Adrenal gland (tissue), 12 donors: ENCODE measurements around the gene SRCIN1. TPM values are rescaled to one million over a fixed set of nuclear protein-coding genes. Genes with fewer than 3 reads are reported as not detected.

Source experiments
- DNase-seq, 7 donors: peaks; one replicate each; pipeline ENCODE4 v3.0.0-alpha.2; 2019 to 2020
- H3K27ac ChIP-seq, 5 donors: fragments of 200-600 bp; sonication (generic) in 4 of 5; 1 replicate in 3 of 5; 2 replicates in 2 of 5; pipeline versions ENCODE4 v1.5.1 to v1.8.0; 2016 to 2020; ENCODE audit warnings: mild to moderate bottlenecking in 1 of 5
- H3K27me3 ChIP-seq: fragments of 200-600 bp; 2 replicates; pipeline ENCODE4 v1.8.0; 2021
- H3K36me3 ChIP-seq, 2 donors: fragments of 200-600 bp; replicated peaks in 1 of 2; 1 replicate in 1 of 2; 2 replicates in 1 of 2; pipeline versions ENCODE4 v1.5.1 to v1.8.0; 2018 to 2022
- H3K4me1 ChIP-seq, 2 donors: fragments of 200-600 bp; replicated peaks in 1 of 2; 1 replicate in 1 of 2; 2 replicates in 1 of 2; pipeline versions ENCODE4 v1.5.1 to v1.8.0; 2018 to 2021
- H3K4me3 ChIP-seq, 4 donors: fragments of 200-600 bp; sonication (generic) in 3 of 4; one replicate each; pipeline ENCODE4 v1.5.1; 2016 to 2018
- H3K9me3 ChIP-seq, 3 donors: fragments of 200-600 bp; sonication (generic) in 1 of 3; replicated peaks in 1 of 3; 1 replicate in 2 of 3; 2 replicates in 1 of 3; pipeline versions ENCODE4 v1.5.1 to v1.8.0; 2016 to 2021
- POLR2A ChIP-seq, 2 donors: fragments of 450-650 bp; IDR thresholded peaks; one replicate each; pipeline ENCODE4 v1.6.1; 2017; ENCODE audit warnings: antibody characterized with exemption in 2 of 2, mild to moderate bottlenecking in 2 of 2, moderate library complexity in 1 of 2
- WGBS, 4 donors: extraction: QIAGEN DNeasy Blood & Tissue Kit in 2 of 4; methylation state at CpG; one replicate each; pipeline versions ENCODE4 v1.1.5 to v1.1.7; 2013 to 2017; 5-methylcytosine and 5-hydroxymethylcytosine counted together
- intact Hi-C, 2 donors: fragments of 100-400 bp; cut with DNase I; formaldehyde crosslinking; loops; one replicate each; pipeline versions ENCODE4 v1.14.1 to v1.15.0; 2022 to 2023
- polyA plus RNA-seq, 3 donors: library from polyadenylated mRNA; stranded (reverse); fragments of 200-250 nt in 2 of 3; fragments of 350-450 nt in 1 of 3; fragmentation: Illumina TruSeq in 1 of 3; extraction: RNeasy Lipid Tissue Mini Kit (QIAGEN cat#74804) in 1 of 3; gene quantifications; one replicate each; pipeline ENCODE4 v1.2.3, GENCODE V29; 2013 to 2014
- total RNA-seq, 9 donors: library from RNA; depleted of rRNA in 4 of 9; stranded (reverse); fragments of >200 nt in 4 of 9; fragments of 120-200 nt in 1 of 9; fragmentation: NEBNext Ultra II Directional in 1 of 9; extraction: Animal tissue kit (Norgen Biotek cat#: 25700) in 1 of 9; gene quantifications; one replicate each; pipeline versions ENCODE4 v1.1.0 to v1.2.4, GENCODE V29; 2013 to 2023
- TF ChIP-seq, protein P1 (sequence below), 6 experiments: fragments of 450-650 bp in 4 of 6; fragments of 200-600 bp in 2 of 6; sonication (generic) in 1 of 6; IDR thresholded peaks; 1 replicate in 5 of 6; 2 replicates in 1 of 6; pipeline versions ENCODE4 v1.5.1 to v1.8.0; 2016 to 2021; ENCODE audit warnings: antibody characterized with exemption in 6 of 6, mild to moderate bottlenecking in 2 of 6, moderate library complexity in 1 of 6
- donor health status: healthy with polysubstance abuse.
- donor health status: Bipolar disorder and iron deficiency.
- donor health status: DM: yes; HTN: yes; CAD: no.
- donor health status: DM: no; HTN: no; CAD: no.
- donor health status: DM: no; HTN: no; CAD: no.
- donor health status: DM: yes; HTN: yes; CAD: no.

SRCIN1 gene
- total and polyA plus RNA-seq, 12 donors = 0.44 to 33.1 (median 1.6) TPM; not detected in 2

DNA sequence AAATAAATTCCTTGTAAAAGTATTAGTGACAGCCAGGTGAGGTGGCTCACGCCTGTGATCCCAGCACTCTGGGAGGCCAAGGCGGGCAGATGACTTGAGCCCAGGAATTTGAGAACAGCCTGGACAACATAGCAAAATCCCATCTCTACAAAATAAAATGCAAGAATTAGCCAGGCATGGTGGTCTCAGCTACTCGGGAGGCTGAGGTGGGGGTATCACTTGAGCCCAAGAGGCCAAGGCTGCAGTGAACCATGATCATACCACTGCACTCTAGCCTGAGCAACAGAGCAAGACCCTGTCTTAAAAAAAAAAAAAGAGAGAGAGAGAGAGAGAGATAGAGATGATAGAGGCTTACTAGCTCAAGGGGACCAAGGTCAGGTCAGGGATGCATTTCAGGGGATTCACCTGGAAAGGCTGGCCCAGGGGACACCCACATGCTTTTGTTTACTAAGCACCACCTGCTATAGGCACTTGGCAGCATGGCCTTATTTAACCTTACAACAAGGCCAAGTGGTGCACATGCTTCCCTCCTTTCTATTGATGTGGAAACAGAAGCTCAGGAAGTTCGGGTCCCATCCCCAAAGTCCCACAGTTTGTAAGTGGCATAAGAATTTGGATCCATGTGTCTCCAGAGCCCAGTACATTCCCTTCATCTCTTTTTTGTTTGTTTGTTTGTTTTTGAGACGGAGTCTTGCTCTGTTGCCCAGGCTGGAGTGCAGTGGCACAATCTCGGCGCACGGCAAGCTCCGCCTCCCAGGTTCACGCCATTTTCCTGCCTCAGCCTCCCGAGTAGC is 12.4 kb upstream of the SRCIN1 start:
- H3K9me3 ChIP-seq = no peaks in the 10 kb centered on the region
- H3K27me3 ChIP-seq = peaks cover 11% of the 10 kb centered on the region
- no peak for TF ChIP-seq POLR2A (IDR thresholded peaks at IDR 0.05)
- TF ChIP-seq, protein P1, sequence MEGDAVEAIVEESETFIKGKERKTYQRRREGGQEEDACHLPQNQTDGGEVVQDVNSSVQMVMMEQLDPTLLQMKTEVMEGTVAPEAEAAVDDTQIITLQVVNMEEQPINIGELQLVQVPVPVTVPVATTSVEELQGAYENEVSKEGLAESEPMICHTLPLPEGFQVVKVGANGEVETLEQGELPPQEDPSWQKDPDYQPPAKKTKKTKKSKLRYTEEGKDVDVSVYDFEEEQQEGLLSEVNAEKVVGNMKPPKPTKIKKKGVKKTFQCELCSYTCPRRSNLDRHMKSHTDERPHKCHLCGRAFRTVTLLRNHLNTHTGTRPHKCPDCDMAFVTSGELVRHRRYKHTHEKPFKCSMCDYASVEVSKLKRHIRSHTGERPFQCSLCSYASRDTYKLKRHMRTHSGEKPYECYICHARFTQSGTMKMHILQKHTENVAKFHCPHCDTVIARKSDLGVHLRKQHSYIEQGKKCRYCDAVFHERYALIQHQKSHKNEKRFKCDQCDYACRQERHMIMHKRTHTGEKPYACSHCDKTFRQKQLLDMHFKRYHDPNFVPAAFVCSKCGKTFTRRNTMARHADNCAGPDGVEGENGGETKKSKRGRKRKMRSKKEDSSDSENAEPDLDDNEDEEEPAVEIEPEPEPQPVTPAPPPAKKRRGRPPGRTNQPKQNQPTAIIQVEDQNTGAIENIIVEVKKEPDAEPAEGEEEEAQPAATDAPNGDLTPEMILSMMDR (IDR thresholded peaks at IDR 0.05) = no peak

DNA sequence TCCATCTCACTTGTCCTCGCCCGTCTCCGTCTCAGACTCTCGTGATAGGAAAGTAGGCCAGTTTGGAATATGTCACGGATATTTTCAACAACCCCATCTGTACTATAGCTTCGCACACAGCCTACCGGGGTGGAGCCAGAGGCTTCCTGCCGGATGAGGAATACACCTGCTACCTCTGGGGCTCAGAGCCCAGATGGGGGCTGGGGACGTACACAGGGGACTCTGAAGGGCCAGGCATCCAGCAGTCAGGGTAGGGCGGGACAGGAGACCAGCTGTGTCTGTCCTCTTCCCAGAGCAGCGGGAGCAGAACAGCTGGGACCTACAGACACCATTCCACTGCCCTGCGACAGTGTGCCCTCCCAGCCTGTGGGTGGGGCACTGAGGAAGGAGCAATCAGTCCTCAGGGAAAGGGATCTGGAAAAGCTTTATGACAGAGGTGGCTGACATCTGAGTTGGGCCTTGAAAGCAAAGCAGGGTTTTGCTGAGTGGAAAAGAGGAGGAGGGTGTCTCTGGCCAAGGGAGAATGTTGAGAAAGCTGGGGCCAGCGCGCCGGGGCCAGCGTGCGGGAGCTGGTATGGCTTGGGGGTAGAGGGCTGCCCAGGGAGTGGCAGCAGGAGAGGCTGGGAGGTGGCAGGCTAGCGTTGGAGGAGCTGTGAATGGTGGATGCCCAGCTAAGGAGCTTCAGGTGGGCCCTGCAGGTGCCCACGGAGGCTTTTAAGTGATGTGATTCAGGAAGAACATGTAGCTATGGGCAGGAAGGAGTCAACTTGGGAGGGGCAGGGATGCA is 11.5 kb upstream of the SRCIN1 start:
- intact Hi-C loops = no loop called here
- Histone ChIP-seq H3K27ac (no peak overlapping the region), H3K4me1 (no peaks in the 10 kb centered on the region), H3K36me3 (no peaks in the 10 kb centered on the region), H3K27me3 (peaks cover 11% of the 10 kb centered on the region), H3K4me3 (no peak overlapping the region), H3K9me3 (no peaks in the 10 kb centered on the region)
- WGBS, 4 donors = 84 to 90% (median 85%) methylated on average over 18 to 19 of the region's 19 CpGs
- TF ChIP-seq, protein P1 (IDR thresholded peaks at IDR 0.05) = no peak
- no peak for TF ChIP-seq POLR2A (IDR thresholded peaks at IDR 0.05)
- no peak for DNase-seq

More for the DNA sequence above, 12.4 kb upstream of the SRCIN1 start:
- Histone ChIP-seq H3K27ac (no peak overlapping the region), H3K36me3 (no peaks in the 10 kb centered on the region), H3K4me3 (no peak overlapping the region), H3K4me1 (no peaks in the 10 kb centered on the region)
- intact Hi-C loops = no loop called here
- 82 to 91% (median 89%) methylated on average over 7 to 11 of the region's 11 CpGs for WGBS, 4 donors
- DNase-seq = no peak

DNA sequence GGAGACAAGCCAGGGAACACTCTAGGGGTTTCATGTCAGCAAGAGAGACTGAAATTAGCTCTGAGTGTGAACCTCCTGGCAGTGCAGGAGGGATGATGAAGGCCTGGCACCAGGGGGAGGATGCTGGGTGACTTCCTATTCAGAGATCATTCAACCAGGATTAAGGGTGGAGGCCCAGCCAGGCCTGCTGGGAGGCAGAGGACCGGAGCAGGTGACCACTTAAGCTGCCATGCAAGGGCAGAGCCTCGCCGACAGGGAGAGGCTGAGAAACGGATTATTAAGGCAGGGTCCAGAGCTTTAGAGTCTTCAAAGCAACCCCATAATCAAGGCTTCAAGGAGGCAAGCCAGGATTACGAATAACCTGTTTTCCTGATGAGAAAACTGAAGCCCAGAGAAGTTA is 10.6 kb upstream of the SRCIN1 start:
- Histone ChIP-seq H3K4me1 (no peaks in the 10 kb centered on the region), H3K27me3 (peaks cover 12% of the 10 kb centered on the region), H3K9me3 (no peaks in the 10 kb centered on the region), H3K4me3 (no peak overlapping the region), H3K27ac (no peak overlapping the region), H3K36me3 (no peaks in the 10 kb centered on the region)
- 77 to 87% (median 83%) methylated on average over 5 of the region's 5 CpGs for WGBS, 4 donors
- no peak for DNase-seq
- intact Hi-C loops = no loop called here
- TF ChIP-seq, protein P1 (IDR thresholded peaks at IDR 0.05) = no peak
- TF ChIP-seq POLR2A (IDR thresholded peaks at IDR 0.05) = no peak

DNA sequence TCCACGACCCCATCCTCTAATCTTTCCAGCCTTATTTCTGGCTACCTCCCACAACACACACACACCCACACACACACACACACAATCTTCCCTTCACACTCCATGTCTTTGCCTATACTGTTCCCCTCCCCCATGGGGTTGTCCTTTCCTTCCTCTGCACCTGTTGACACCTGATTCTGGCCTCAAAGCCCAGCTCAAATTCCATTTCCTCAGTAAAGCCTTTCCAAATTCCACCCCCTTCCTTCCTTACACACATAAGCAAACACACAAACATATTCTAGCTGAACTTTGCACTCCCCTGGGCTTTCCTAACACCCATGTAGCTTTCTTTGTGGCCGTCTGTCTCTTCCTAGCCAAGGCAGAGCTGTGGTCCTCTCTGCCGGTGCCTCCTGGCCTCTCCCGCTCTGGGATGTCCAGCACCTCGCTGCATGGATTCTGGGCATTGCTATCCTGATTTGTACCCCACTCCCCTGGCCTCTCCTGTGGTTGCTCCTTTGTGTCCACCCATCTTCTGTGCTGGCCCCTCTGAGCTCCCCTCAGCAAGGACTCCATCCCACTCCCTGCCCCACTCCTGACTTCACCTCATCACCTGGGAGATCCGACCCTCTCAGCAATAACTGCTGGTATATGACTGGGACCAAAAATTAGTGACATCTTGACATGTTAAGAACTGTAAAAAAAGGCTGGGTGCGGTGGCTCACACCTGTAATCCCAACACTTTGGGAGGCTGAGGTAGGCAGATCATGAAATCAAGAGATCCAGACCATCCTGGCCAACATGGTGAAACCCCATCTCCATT is 8.4 kb upstream of the SRCIN1 start:
- TF ChIP-seq, protein P1 (IDR thresholded peaks at IDR 0.05) = no peak
- no peak for TF ChIP-seq POLR2A (IDR thresholded peaks at IDR 0.05)
- Histone ChIP-seq H3K27ac (no peak overlapping the region), H3K36me3 (no peaks in the 10 kb centered on the region), H3K27me3 (peaks cover 30% of the 10 kb centered on the region), H3K9me3 (no peaks in the 10 kb centered on the region), H3K4me3 (no peak overlapping the region), H3K4me1 (no peaks in the 10 kb centered on the region)
- intact Hi-C loops = no loop called here
- WGBS, 4 donors = 71 to 82% (median 78%) methylated on average over 7 of the region's 7 CpGs
- DNase-seq = no peak
